ENCODE results near the gene SHPK.

DNA sequence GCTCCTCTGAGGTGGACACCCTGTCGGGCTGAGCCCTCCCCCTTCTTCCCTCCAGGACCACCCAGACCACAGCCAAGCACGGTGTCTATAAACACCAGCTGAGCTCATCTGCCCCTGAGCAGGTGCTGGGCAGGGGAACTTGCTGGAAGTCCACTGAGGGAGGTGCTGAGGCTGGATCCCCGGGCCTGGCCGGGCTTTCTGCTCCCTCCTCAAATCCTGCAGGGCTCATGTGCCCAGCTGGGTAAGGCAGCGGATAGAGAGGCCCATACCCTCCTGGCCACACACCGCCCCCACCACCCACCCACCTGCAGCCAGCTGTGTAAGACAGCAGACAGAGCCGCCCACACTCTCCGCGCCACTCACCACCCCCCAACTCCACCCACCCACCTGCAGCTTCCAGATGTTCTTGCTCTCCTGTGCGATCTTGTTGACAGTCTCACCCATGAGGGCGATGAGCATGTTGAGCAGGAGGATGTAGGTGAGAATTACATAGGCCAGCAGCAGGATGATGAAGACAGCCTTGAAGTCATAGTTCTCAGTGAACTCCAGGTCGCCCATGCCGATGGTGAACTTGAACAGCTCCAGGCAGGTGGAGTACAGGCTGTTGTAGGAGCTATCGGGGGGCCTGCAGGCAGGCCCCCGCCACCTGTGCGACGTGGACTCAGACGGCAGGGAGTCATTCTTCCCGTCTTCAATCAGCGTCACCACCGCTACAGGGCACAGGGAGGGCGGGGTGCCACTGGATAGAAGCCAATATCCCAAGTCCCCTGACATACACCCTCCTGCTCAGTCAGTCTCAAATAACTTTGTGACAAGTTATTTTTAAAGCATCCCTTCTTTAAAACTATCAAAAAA is 62.6 kb downstream of the SHPK start:
- TF ChIP-seq, protein P1, sequence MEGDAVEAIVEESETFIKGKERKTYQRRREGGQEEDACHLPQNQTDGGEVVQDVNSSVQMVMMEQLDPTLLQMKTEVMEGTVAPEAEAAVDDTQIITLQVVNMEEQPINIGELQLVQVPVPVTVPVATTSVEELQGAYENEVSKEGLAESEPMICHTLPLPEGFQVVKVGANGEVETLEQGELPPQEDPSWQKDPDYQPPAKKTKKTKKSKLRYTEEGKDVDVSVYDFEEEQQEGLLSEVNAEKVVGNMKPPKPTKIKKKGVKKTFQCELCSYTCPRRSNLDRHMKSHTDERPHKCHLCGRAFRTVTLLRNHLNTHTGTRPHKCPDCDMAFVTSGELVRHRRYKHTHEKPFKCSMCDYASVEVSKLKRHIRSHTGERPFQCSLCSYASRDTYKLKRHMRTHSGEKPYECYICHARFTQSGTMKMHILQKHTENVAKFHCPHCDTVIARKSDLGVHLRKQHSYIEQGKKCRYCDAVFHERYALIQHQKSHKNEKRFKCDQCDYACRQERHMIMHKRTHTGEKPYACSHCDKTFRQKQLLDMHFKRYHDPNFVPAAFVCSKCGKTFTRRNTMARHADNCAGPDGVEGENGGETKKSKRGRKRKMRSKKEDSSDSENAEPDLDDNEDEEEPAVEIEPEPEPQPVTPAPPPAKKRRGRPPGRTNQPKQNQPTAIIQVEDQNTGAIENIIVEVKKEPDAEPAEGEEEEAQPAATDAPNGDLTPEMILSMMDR (IDR thresholded peaks at IDR 0.05) = no peak
- TF ChIP-seq EP300 (IDR thresholded peaks at IDR 0.05) = no peak
- TF ChIP-seq POLR2AphosphoS5 (IDR thresholded peaks at IDR 0.05) = no peak
- no peak for TF ChIP-seq POLR2A (IDR thresholded peaks at IDR 0.05)

Measured in upper lobe of left lung (tissue), 4 donors.